Measurements from ENCODE around the gene ERO1A. TPM values are rescaled to one million over a fixed set of nuclear protein-coding genes. Genes with fewer than 3 reads are reported as not detected.

ERO1A gene
- total and polyA plus RNA-seq, 9 of the 15 experiments (the other 6 are each of a cell fraction or from before 2014, with no cell fraction given): 11.0 to 46.2 (median 27.6) TPM

DNA sequence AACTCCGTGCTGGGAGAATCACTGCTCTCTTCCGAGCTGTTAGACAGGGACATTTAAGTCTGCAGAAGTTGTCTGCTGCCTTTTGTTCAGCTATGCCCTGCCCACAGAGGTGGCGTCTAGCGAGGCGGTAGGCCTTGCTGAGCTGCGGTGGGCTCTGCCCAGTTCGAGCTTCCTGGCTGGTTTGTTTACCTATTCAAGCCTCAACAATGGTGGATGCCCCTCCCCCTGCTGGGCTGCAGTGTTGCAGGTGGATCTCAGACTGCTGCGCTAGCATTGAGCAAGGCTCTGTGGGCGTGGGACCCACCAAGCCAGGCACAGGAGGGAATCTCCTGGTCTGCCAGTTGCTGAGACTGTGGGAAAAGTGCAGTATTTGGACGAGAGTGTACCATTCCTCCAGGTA, 99.0 kb downstream of the ERO1A start:
- ChIA-PET POLR2A (no interaction called here), CTCF (ENCODE audit: low intra/inter-chr PET ratio) (no interaction called here)
- intact Hi-C loops (cut with micrococcal nuclease): no loop called here
- ATAC-seq (no peak), FAIRE-seq (no peak), DNase-seq (ENCODE audit: extremely low read depth in 1 of 4, low spot score in 3 of 4) (no peak)
- 0% methylated on average over 3 of the region's 10 CpGs for WGBS (ENCODE audit: insufficient coverage, low coverage, missing lambda C conversion rate)
- Histone ChIP-seq H3K27ac (ENCODE audit: extremely low read depth, low read depth, low read length) (no peak overlapping the region), H3K9me3 (replicated peaks; ENCODE audit: control insufficient read depth, insufficient read depth, low read depth, low read length) (no peaks in the 10 kb centered on the region), H3K9me1 (ENCODE audit: control insufficient read depth, insufficient read depth, low read length) (no peaks in the 10 kb centered on the region), H3K27me3 (ENCODE audit: control insufficient read depth in 2 of 2, insufficient read depth in 2 of 2, low read length in 2 of 2) (peaks cover 0 to 8% of the 10 kb centered on the region in 2 experiments; a peak in 1 of 5 replicates), H4K20me1 (replicated peaks; ENCODE audit: control insufficient read depth, insufficient read depth, low read length) (no peaks in the 10 kb centered on the region), H3K36me3 (ENCODE audit: control insufficient read depth, insufficient read depth, low read length) (no peaks in the 10 kb centered on the region), H3K9ac (ENCODE audit: insufficient read depth in 1 of 2, low read depth in 2 of 2, low read length in 2 of 2) (no peak overlapping the region), H3K79me2 (ENCODE audit: control insufficient read depth, insufficient read depth, low read length) (no peaks in the 10 kb centered on the region), H3K4me3 (no peak overlapping the region), H3K4me1 (replicated peaks in 1 of 2; ENCODE audit: control insufficient read depth in 2 of 2, insufficient read depth in 2 of 2, low read length in 2 of 2) (no peaks in the 10 kb centered on the region), H2AFZ (ENCODE audit: low read depth, low read length) (no peak overlapping the region), H3K4me2 (ENCODE audit: insufficient read depth, low read length) (no peak overlapping the region)
- BruUV-seq (replicated peaks): no TSS peak
- in situ Hi-C loops (cut with MboI): no loop called here
- TF ChIP-seq SNIP1 (IDR thresholded peaks at IDR 0.05; ENCODE audit: low read depth) (no peak), RBM34 (IDR thresholded peaks at IDR 0.05; ENCODE audit: borderline replicate concordance, insufficient read depth, low read length) (no peak), TCF7L2 (IDR thresholded peaks at IDR 0.05; ENCODE audit: low read depth, low read length) (no peak), SUPT5H (IDR thresholded peaks at IDR 0.05) (no peak), ZNF75A (CRISPR knock-in tag; IDR thresholded peaks at IDR 0.05) (no peak), ZNF274 (IDR thresholded peaks at IDR 0.05; ENCODE audit: borderline replicate concordance, low read depth, low read length) (no peak), SNRNP70 (optimal IDR thresholded peaks at IDR 0.05; ENCODE audit: low read depth, low read length) (no peak), PHB (CRISPR knock-in tag; IDR thresholded peaks at IDR 0.05) (no peak), ZNF436 (CRISPR knock-in tag; IDR thresholded peaks at IDR 0.05) (no peak), PURB (CRISPR knock-in tag; IDR thresholded peaks at IDR 0.05; ENCODE audit: low read depth) (no peak), POLR2H (tag; IDR thresholded peaks at IDR 0.05; ENCODE audit: low read depth) (no peak)
- TF ChIP-seq, protein P1, sequence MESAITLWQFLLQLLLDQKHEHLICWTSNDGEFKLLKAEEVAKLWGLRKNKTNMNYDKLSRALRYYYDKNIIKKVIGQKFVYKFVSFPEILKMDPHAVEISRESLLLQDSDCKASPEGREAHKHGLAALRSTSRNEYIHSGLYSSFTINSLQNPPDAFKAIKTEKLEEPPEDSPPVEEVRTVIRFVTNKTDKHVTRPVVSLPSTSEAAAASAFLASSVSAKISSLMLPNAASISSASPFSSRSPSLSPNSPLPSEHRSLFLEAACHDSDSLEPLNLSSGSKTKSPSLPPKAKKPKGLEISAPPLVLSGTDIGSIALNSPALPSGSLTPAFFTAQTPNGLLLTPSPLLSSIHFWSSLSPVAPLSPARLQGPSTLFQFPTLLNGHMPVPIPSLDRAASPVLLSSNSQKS (CRISPR knock-in tag; IDR thresholded peaks at IDR 0.05): no peak
- TF ChIP-seq, protein P2, sequence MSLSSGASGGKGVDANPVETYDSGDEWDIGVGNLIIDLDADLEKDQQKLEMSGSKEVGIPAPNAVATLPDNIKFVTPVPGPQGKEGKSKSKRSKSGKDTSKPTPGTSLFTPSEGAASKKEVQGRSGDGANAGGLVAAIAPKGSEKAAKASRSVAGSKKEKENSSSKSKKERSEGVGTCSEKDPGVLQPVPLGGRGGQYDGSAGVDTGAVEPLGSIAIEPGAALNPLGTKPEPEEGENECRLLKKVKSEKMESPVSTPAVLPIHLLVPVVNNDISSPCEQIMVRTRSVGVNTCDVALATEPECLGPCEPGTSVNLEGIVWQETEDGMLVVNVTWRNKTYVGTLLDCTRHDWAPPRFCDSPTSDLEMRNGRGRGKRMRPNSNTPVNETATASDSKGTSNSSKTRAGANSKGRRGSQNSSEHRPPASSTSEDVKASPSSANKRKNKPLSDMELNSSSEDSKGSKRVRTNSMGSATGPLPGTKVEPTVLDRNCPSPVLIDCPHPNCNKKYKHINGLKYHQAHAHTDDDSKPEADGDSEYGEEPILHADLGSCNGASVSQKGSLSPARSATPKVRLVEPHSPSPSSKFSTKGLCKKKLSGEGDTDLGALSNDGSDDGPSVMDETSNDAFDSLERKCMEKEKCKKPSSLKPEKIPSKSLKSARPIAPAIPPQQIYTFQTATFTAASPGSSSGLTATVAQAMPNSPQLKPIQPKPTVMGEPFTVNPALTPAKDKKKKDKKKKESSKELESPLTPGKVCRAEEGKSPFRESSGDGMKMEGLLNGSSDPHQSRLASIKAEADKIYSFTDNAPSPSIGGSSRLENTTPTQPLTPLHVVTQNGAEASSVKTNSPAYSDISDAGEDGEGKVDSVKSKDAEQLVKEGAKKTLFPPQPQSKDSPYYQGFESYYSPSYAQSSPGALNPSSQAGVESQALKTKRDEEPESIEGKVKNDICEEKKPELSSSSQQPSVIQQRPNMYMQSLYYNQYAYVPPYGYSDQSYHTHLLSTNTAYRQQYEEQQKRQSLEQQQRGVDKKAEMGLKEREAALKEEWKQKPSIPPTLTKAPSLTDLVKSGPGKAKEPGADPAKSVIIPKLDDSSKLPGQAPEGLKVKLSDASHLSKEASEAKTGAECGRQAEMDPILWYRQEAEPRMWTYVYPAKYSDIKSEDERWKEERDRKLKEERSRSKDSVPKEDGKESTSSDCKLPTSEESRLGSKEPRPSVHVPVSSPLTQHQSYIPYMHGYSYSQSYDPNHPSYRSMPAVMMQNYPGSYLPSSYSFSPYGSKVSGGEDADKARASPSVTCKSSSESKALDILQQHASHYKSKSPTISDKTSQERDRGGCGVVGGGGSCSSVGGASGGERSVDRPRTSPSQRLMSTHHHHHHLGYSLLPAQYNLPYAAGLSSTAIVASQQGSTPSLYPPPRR (CRISPR knock-in tag; IDR thresholded peaks at IDR 0.05; ENCODE audit: borderline replicate concordance): no peak
- TF ChIP-seq, protein P3, sequence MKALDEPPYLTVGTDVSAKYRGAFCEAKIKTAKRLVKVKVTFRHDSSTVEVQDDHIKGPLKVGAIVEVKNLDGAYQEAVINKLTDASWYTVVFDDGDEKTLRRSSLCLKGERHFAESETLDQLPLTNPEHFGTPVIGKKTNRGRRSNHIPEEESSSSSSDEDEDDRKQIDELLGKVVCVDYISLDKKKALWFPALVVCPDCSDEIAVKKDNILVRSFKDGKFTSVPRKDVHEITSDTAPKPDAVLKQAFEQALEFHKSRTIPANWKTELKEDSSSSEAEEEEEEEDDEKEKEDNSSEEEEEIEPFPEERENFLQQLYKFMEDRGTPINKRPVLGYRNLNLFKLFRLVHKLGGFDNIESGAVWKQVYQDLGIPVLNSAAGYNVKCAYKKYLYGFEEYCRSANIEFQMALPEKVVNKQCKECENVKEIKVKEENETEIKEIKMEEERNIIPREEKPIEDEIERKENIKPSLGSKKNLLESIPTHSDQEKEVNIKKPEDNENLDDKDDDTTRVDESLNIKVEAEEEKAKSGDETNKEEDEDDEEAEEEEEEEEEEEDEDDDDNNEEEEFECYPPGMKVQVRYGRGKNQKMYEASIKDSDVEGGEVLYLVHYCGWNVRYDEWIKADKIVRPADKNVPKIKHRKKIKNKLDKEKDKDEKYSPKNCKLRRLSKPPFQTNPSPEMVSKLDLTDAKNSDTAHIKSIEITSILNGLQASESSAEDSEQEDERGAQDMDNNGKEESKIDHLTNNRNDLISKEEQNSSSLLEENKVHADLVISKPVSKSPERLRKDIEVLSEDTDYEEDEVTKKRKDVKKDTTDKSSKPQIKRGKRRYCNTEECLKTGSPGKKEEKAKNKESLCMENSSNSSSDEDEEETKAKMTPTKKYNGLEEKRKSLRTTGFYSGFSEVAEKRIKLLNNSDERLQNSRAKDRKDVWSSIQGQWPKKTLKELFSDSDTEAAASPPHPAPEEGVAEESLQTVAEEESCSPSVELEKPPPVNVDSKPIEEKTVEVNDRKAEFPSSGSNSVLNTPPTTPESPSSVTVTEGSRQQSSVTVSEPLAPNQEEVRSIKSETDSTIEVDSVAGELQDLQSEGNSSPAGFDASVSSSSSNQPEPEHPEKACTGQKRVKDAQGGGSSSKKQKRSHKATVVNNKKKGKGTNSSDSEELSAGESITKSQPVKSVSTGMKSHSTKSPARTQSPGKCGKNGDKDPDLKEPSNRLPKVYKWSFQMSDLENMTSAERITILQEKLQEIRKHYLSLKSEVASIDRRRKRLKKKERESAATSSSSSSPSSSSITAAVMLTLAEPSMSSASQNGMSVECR (CRISPR knock-in tag; IDR thresholded peaks at IDR 0.05): no peak

Measured in K562 (cell line).